GM21786 (cell line): ENCODE data around the gene CLEC4E.
"Not testable (repeated sequence)": the region's sequence is repeated elsewhere in the genome, so short reads cannot be mapped to it uniquely, and the experiment has no call there.

Experiments
- ATAC-seq: cut with Tn5 transposase; IDR thresholded peaks from one replicate; pipeline ENCODE4 v1.9.1; 2021; ENCODE audit not compliant: unreplicated experiment

Gene CLEC4E, protein sequence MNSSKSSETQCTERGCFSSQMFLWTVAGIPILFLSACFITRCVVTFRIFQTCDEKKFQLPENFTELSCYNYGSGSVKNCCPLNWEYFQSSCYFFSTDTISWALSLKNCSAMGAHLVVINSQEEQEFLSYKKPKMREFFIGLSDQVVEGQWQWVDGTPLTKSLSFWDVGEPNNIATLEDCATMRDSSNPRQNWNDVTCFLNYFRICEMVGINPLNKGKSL

GRCh38 chr12:8540831-8541230 is at the start of gene CLEC4E:
Gene CLEC4E (minus strand): TSS chr12:8540905. CDS start chr12:8540797, 108 bp downstream.
- ATAC-seq: not testable (repeated sequence)

- no peak for ATAC-seq
Measured at GRCh38 chr12:8589679-8590078, 49.0 kb upstream of the CLEC4E start.

GRCh38 chr12:8584478-8584877 is 43.8 kb upstream of the CLEC4E start:
- ATAC-seq: not testable (repeated sequence)

GRCh38 chr12:8584004-8584403 is 43.3 kb upstream of the CLEC4E start:
- no peak for ATAC-seq

DNA sequence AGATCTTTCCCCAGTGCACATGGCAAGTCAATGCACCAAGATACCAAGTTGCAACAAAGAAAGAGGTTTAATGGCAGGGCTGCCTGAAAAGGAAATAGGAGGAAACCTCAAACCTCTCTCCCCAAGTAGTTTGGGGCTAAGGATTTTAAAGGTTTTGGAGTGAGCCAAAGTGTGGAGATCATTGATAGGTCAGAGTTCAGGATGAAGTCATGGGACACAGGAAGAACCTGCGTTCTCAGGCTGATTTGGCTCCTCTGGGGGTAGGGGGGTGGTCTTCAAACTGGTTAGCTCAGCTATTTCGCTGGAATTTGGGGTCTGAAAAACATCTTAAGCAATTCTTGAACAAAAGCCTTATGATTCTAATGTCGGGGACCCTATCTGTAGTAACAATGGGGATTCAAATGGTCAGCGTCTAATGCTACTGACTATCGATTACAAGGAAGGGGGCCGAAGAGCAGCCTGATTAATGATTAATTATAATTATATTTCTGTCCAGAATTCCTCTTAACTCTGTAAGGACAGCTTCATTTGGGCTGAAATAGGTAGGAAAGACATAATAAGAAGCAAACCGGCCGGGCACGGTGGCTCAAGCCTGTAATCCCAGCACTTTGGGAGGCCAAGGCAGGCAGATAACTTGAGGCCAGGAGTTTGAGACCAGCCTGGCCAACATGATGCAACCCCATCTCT is 40.5 kb upstream of the CLEC4E start:
- no peak for ATAC-seq

GRCh38 chr12:8577879-8578278 is 37.2 kb upstream of the CLEC4E start:
- ATAC-seq: no peak

DNA sequence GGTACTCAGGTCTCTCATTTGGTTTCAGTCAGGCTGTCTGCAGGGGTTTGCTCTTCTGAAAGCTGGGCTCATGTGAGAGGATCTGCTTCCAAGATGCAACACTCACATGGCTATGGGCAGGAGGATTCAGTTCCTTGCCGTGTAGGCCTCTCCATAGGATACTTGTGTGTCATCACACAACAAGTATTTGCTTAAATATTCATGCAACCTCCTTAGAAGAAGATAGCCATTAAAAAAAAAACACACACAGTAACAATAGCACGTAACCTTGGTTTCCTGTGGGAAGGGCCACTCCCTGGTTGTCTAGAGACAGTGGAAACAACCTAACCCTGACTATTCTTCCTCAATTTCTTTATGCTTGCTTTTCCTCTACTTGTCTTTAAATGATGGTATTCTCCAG is 31.8 kb upstream of the CLEC4E start:
- ATAC-seq: no peak

DNA sequence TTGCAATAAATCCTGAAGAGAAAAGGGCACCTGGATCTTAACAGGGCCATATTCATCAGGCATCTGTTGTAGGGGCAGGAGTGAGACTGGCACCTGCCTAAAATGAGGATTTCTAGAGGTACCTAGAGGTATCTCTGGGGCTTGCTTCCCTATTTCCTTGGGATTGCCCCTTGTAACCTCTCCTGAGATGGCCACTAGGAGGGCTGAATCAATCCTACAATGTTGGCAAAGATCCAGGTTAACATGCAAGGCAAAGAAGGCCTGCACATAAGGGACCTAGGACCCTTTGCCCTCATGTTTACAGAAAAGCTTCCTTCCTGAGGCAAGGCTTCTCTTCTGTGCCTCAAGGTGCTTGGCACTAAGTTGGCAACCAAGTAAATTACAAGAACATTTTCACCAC is 25.8 kb upstream of the CLEC4E start:
- ATAC-seq: no peak

DNA sequence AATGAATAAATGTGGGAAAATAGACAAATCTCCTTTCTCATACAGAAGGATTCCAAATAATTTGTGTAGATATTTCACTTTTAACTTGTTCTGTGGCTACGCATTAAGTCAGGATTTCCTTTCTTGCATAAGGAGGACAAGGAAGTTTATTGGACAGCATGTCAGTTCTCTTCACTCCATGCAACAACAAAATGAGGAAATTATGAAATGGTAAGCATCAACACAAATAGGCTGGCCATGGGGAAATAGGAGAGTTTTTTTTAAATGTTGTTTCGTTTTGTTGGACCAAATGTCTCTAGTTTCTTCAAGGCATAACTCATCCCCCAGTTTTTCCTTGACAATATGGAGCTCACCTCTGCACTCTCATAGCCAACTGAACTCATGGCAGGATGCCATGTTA is 25.3 kb upstream of the CLEC4E start:
- not testable (repeated sequence) for ATAC-seq

DNA sequence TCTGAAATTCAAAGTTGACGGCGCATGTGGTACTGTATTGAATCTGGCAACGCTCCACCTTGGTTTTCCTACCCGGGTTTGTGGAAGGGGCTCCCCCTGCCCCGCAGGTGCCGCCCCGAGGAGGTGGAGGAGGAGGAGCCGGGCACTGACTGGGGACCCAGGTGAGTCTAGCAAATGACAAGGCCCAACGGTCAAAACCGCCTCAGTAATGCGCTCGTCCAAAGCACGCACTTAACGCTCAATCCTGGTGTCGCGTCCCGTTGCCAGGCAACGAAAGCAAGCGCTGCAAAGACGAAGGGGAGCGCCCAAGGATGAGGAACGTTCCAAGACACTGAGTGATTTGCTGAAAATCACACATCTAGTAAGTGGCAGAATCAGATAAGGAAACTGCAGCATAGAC is 24.0 kb upstream of the CLEC4E start:
- ATAC-seq: no peak

DNA sequence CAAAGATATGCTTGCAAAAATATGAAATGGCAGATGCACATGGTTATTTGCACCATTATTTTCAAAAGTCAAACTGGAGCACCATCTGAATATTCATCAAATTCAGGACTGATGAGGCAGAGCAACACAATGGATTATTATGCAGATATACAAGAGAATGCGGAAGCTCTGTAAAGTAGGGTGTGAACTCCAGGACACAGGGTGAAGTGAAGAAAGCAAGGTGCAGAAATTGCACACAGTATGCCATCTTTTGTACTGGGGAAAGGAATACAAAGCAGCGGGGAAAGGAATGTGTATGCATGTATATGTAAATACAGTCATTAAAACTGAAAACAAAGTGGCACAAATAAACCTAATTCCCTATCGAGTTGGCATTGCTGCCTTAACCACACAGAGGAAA is 22.7 kb upstream of the CLEC4E start:
- no peak for ATAC-seq

GRCh38 chr12:8562310-8562709 is 21.6 kb upstream of the CLEC4E start:
- no peak for ATAC-seq

GRCh38 chr12:8561011-8561410 is 20.3 kb upstream of the CLEC4E start:
- ATAC-seq: no peak

- ATAC-seq: no peak
Measured at GRCh38 chr12:8559676-8560075, 19.0 kb upstream of the CLEC4E start.

- ATAC-seq: no peak
Measured at GRCh38 chr12:8556531-8557097, 15.9 kb upstream of the CLEC4E start.

- ATAC-seq: no peak
Measured at GRCh38 chr12:8554451-8555195, 13.9 kb upstream of the CLEC4E start.

GRCh38 chr12:8553088-8553627 is 12.5 kb upstream of the CLEC4E start:
- no peak for ATAC-seq

DNA sequence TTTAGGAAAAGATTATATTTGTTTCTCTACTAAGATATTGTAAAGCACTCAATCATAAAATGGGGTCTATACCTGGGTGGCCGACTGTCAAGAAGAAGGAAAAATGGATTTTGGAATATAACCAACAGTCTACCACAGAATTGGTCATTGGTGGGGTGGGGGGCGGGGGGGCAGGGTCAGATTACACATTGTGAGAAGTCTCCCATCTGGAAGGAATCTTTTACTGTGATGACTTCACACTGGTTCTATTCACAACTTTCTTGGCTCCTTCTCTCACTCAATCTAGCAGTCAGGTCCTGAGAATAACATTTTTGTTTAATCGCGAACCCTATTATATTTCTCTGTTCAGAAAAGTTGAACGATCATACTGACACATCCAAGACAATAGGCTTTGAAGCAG is 8.7 kb upstream of the CLEC4E start:
- ATAC-seq: no peak

GRCh38 chr12:8548192-8548591 is 7.5 kb upstream of the CLEC4E start:
- ATAC-seq: no peak

DNA sequence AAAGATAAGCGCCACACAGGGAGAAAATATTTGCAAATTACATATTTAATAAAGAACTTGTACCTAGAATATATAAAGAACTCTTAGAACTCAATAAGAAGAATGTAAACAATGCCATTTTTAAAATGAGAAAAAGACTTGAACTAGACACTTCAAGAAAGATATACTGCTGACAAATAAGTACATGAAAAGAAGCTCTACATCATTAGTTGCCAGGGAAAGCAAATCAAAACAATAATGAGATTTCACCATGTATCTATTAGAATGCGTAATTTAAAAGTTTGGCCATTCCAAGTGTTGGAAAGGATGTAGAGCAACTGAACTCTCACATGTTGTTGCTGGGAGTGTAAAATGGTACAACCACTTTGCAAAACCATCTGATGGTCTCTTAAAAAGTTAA is 6.9 kb upstream of the CLEC4E start:
- ATAC-seq: no peak

- ATAC-seq: no peak
Measured at GRCh38 chr12:8546591-8546990, 5.9 kb upstream of the CLEC4E start.

GRCh38 chr12:8544295-8544694 is 3.6 kb upstream of the CLEC4E start:
- ATAC-seq: peak; percentile 78
